Measurements from ENCODE around the gene CD80.

Gene CD80

DNA sequence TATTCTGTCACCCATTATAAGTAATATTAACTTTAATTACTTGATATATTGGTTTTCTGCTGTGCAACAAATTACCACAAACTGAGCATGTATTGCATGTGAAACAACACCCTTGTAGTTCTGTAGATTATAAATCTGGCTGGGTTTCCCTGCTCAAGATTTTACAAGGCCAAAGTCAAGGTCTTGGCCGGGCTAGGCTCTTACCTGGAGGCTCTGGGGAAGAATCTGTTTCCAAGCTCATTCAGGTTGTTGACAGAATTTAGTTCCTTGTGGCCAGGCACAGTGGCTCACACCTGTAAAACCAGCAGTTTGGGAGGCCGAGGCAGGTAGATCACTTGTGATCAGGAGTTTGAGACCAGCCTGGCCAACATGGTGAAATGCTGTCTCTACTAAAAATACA is 44.8 kb downstream of the CD80 start:
- no peak for DNase-seq (ENCODE audit: insufficient read length, low spot score)
- TF ChIP-seq POU2F2 (IDR thresholded peaks at IDR 0.05; ENCODE audit: low read depth, low read length) (no peak), POLR2A (IDR thresholded peaks at IDR 0.05; ENCODE audit: low read depth, low read length) (no peak), TAF1 (IDR thresholded peaks at IDR 0.05; ENCODE audit: low read depth, low read length) (no peak), PAX5 (IDR thresholded peaks at IDR 0.05; ENCODE audit: insufficient read depth, low read length, severe bottlenecking) (no peak), POLR2AphosphoS5 (IDR thresholded peaks at IDR 0.05; ENCODE audit: low read depth, low read length) (no peak), SPI1 (IDR thresholded peaks at IDR 0.05; ENCODE audit: low read depth, low read length) (no peak)
- peak; percentile 5 for FAIRE-seq

DNA sequence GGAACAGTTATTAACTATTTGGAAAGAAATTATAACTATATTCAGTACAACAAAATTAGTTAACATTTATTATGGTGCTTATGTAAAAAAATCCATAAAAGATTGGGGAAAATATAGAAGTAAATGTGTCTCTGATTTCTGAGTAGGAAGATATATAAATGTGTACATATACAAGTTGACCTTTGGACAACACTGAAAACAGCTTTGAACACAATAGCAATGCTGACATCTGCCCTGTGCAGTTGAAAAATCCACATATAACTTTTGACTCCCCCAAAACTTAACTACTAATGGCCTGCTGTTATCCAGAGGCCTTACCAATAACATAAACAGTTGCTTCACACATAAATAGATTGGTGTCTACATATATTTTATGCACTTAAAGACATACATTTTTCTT is 48.7 kb downstream of the CD80 start:
- no peak for DNase-seq (ENCODE audit: insufficient read length, low spot score)
- FAIRE-seq, result no peak
- TF ChIP-seq POLR2AphosphoS5 (IDR thresholded peaks at IDR 0.05; ENCODE audit: low read depth, low read length) (no peak), POU2F2 (IDR thresholded peaks at IDR 0.05; ENCODE audit: low read depth, low read length) (no peak), TAF1 (IDR thresholded peaks at IDR 0.05; ENCODE audit: low read depth, low read length) (no peak), POLR2A (IDR thresholded peaks at IDR 0.05; ENCODE audit: low read depth, low read length) (no peak)

DNA sequence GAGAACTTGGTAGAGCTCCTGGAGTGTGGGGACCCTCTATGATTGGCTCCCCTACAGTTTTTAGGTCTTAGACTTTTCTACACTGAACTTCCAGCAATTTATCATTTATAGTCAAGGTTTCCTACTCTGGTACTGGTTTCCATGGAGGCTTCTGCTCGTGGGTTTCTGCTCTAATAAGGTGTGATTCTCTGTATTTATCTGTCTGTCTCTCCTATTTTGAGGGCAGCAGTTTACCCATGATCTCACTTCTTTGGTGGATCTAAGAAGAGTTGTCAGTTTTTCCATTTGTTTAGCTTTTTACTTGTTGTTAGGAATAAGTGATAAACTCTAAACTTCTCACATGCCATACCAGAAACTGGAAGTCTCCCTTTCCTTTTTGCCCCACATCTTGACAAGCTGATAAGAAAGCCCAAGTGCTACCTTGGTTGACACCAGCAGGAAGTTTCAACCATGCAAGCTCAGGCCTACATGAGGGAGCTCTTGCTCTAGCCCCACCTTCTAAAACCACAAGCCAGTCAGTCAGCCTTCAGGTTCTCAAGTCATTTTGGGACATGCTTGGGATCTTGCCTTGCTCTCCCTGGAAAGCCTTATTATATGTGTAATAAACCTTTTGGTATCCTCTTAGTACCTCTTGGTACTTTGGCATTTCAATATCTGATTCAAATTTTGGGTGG is 51.1 kb downstream of the CD80 start:
- FAIRE-seq (peak; percentile 70), DNase-seq (ENCODE audit: insufficient read length, low spot score) (no peak)
- TF ChIP-seq SPI1 (IDR thresholded peaks at IDR 0.05; ENCODE audit: low read depth, low read length), result no peak
- TF ChIP-seq POU2F2 (IDR thresholded peaks at IDR 0.05; ENCODE audit: low read depth, low read length), result no peak

DNA sequence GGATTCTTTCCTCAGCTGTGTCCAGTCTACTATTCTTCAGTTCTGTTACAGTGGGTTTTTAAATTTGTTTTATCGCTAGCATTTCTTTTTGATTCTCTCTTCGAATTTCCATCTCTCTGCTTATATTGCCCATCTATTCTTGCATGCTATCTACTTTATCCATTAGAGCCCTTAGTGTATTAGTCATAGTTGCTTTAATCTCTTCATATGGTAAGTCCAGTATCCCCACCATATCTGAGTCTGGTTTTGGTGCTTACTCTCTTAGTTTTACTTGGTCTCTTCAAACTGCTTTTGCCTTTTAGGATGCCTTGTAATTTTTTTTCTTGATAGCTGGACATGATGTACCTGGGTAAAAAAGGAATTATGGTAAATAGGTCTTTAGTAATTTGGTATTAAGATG is 52.0 kb downstream of the CD80 start:
- DNase-seq (ENCODE audit: insufficient read length, low spot score), result no peak
- FAIRE-seq, result no peak
- TF ChIP-seq TAF1 (IDR thresholded peaks at IDR 0.05; ENCODE audit: low read depth, low read length), result no peak
- no peak for TF ChIP-seq PAX5 (IDR thresholded peaks at IDR 0.05; ENCODE audit: insufficient read depth, low read length, severe bottlenecking)
- no peak for TF ChIP-seq SPI1 (IDR thresholded peaks at IDR 0.05; ENCODE audit: low read depth, low read length)
- no peak for TF ChIP-seq POU2F2 (IDR thresholded peaks at IDR 0.05; ENCODE audit: low read depth, low read length)
- no peak for TF ChIP-seq POLR2AphosphoS5 (IDR thresholded peaks at IDR 0.05; ENCODE audit: low read depth, low read length)
- no peak for TF ChIP-seq POLR2A (IDR thresholded peaks at IDR 0.05; ENCODE audit: low read depth, low read length)

DNA sequence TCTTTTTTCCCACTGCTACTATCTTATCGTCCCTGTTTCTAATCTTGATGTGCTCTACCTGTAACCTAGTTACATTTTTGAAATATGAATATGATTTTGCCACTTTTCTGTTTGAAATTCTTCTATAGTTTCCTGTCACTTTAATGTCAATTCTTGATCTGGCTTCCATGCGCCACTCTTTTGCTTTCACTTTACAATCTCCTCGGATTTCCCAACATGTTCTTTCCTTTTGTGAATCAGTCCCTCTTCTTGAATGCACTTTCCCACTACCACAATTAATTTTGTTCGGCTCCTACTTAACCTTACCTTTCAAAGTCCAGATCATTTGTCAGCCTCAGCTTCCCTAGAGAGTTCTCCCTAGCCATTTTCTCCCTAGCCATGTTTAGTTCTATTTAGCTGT is 52.8 kb downstream of the CD80 start:
- DNase-seq (ENCODE audit: insufficient read length, low spot score), result no peak
- TF ChIP-seq SPI1 (IDR thresholded peaks at IDR 0.05; ENCODE audit: low read depth, low read length), result no peak
- no peak for TF ChIP-seq POLR2A (IDR thresholded peaks at IDR 0.05; ENCODE audit: low read depth, low read length)
- no peak for TF ChIP-seq POU2F2 (IDR thresholded peaks at IDR 0.05; ENCODE audit: low read depth, low read length)
- no peak for TF ChIP-seq PAX5 (IDR thresholded peaks at IDR 0.05; ENCODE audit: insufficient read depth, low read length, severe bottlenecking)
- TF ChIP-seq POLR2AphosphoS5 (IDR thresholded peaks at IDR 0.05; ENCODE audit: low read depth, low read length), result no peak
- no peak for TF ChIP-seq TAF1 (IDR thresholded peaks at IDR 0.05; ENCODE audit: low read depth, low read length)
- FAIRE-seq, result no peak

DNA sequence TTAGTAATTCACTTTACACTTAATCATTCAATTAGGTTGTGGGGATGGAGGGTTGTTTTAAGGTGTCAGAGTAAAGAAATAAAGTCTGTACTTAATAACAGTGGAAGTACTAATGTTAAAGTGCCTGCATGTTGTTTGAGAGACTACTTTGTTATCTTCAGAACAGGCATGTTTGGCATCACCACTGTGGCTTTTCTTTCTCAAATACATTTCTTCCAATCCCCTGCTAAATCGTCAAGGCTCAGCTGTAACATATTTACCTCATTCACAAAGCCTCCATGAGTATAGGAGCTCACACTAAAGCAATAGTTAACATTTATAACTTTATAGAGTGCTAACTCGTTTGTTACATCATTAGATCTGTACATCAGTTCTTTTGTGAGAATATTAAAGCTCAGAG is 58.5 kb downstream of the CD80 start:
- no peak for FAIRE-seq
- no peak for TF ChIP-seq POLR2AphosphoS5 (IDR thresholded peaks at IDR 0.05; ENCODE audit: low read depth, low read length)
- no peak for TF ChIP-seq POLR2A (IDR thresholded peaks at IDR 0.05; ENCODE audit: low read depth, low read length)
- TF ChIP-seq POU2F2 (IDR thresholded peaks at IDR 0.05; ENCODE audit: low read depth, low read length), result no peak
- TF ChIP-seq TAF1 (IDR thresholded peaks at IDR 0.05; ENCODE audit: low read depth, low read length), result no peak
- TF ChIP-seq PAX5 (IDR thresholded peaks at IDR 0.05; ENCODE audit: insufficient read depth, low read length, severe bottlenecking), result no peak
- TF ChIP-seq SPI1 (IDR thresholded peaks at IDR 0.05; ENCODE audit: low read depth, low read length), result no peak

DNA sequence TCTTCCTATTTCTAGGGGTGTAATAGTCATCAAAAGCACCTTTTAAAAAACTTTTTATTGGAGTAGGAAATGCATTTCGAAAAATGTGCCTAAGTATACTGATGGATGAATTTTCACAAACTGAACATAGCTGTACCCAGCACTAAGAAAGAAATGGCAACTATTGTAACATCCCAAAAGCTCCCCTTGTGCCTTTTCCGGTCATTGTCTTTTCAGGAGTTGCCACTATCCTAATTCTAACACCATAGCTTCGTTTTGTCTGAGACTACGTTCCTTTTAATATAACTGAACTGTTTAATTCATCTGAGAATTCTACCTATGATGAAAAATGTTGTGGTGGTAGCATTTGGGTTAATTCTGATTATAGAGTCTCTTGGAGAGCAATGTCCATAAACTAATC is 59.1 kb downstream of the CD80 start:
- TF ChIP-seq POLR2AphosphoS5 (IDR thresholded peaks at IDR 0.05; ENCODE audit: low read depth, low read length) (no peak), TAF1 (IDR thresholded peaks at IDR 0.05; ENCODE audit: low read depth, low read length) (no peak), POU2F2 (IDR thresholded peaks at IDR 0.05; ENCODE audit: low read depth, low read length) (no peak), POLR2A (IDR thresholded peaks at IDR 0.05; ENCODE audit: low read depth, low read length) (no peak), PAX5 (IDR thresholded peaks at IDR 0.05; ENCODE audit: insufficient read depth, low read length, severe bottlenecking) (no peak), SPI1 (IDR thresholded peaks at IDR 0.05; ENCODE audit: low read depth, low read length) (no peak)
- no peak for FAIRE-seq
- no peak for DNase-seq (ENCODE audit: insufficient read length, low spot score)

More for the DNA sequence above, 58.5 kb downstream of the CD80 start:
- no peak for DNase-seq (ENCODE audit: insufficient read length, low spot score)

DNA sequence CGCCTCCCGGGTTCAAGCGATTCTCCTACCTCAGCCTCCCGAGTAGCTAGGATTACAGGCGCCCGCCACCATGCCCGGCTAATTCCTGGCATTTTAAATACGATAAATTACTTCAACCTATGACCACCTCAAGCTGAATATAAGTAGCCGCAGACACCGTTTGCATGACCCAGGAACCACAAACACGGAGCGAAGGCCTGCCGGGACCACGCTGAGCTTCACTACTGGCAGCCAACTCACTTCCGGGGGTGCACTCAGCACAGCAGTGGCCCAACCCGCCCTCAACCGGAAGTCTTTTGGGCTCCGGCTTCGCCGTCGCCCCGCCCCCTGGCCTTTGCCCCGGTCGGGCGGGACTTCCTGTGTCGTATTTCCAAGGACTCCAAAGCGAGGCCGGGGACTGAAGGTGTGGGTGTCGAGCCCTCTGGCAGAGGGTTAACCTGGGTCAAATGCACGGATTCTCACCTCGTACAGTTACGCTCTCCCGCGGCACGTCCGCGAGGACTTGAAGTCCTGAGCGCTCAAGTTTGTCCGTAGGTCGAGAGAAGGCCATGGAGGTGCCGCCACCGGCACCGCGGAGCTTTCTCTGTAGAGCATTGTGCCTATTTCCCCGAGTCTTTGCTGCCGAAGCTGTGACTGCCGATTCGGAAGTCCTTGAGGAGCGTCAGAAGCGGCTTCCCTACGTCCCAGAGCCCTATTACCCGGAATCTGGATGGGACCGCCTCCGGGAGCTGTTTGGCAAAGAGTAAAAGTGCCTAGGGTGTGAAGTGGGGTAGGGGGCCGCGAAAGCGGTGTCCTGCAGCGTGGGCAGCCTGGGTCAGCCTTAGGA is 61.0 kb downstream of the CD80 start, which contains the start of gene TIMMDC1:
TIMMDC1 (plus strand) TSS at position 362 of the 826 bp plus-strand sequence; CDS start at position 549, 187 bp downstream.
- FAIRE-seq (peak; percentile 96), DNase-seq (ENCODE audit: insufficient read length, low spot score) (peak; percentile 85)
- TF ChIP-seq POU2F2 (IDR thresholded peaks at IDR 0.05; ENCODE audit: low read depth, low read length) (peak; percentile 79), POLR2A (IDR thresholded peaks at IDR 0.05; ENCODE audit: low read depth, low read length) (peak; percentile 95), POLR2AphosphoS5 (IDR thresholded peaks at IDR 0.05; ENCODE audit: low read depth, low read length) (peak; percentile 95), PAX5 (IDR thresholded peaks at IDR 0.05; ENCODE audit: insufficient read depth, low read length, severe bottlenecking) (peak; percentile 4), TAF1 (IDR thresholded peaks at IDR 0.05; ENCODE audit: low read depth, low read length) (peak; percentile 85), SPI1 (IDR thresholded peaks at IDR 0.05; ENCODE audit: low read depth, low read length) (peak; percentile 36; the same call in 1 of the 2 replicates)

DNA sequence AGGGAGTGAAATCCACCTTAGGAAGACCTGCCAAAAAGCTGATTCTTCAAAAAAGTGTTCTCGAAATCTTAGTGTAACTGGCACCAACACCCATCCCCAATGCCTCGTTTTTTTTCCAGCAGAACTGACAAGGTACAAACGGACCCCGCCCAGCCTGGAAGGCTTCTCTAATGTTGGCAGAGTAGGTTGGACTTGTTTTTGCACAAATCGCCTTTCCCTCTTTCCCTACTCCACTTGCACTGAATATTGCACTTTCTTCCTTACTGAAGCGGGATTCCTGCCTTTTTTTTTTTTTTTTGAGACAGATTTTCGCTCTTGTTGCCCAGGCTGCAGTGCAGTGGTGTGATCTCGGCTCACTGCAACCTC is 61.6 kb downstream of the CD80 start:
- TF ChIP-seq TAF1 (IDR thresholded peaks at IDR 0.05; ENCODE audit: low read depth, low read length), result no peak
- no peak for DNase-seq (ENCODE audit: insufficient read length, low spot score)
- no peak for FAIRE-seq

DNA sequence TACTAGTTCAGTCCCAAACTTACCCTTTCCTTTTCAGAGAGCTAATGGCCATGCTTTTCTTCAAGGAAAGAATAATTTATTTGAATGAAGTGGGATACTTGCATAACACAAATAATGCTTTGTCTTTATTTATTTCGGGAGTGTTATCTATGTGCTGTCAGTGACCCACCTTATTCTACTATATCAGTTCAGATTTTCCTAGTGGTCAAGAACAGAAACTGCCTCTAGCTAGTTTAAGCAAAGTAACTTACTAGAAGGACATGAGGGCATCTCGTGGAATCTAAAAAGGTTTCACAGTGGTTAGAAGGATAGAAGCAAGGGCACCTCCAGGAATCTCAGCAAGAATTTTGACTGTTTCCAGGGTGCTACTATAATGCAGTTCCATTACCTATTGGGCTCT is 64.8 kb downstream of the CD80 start:
- no peak for DNase-seq (ENCODE audit: insufficient read length, low spot score)
- no peak for FAIRE-seq
- TF ChIP-seq POLR2AphosphoS5 (IDR thresholded peaks at IDR 0.05; ENCODE audit: low read depth, low read length) (no peak), POU2F2 (IDR thresholded peaks at IDR 0.05; ENCODE audit: low read depth, low read length) (no peak), PAX5 (IDR thresholded peaks at IDR 0.05; ENCODE audit: insufficient read depth, low read length, severe bottlenecking) (no peak)
